Measurements from ENCODE around the gene KIAA1671. TPM values are rescaled to one million over a fixed set of nuclear protein-coding genes. Genes with fewer than 3 reads are reported as not detected.

Gene KIAA1671
- total RNA-seq, 4 donors from 2014 or later, result 83.1 to 162 (median 105) TPM

GRCh38 chr22:24942301-24942700 lies 10.2 kb upstream of the KIAA1671 start:
- Histone ChIP-seq H3K36me3 (no peaks in the 10 kb centered on the region), H3K27ac (no peak overlapping the region), H3K4me1 (peaks cover 0 to 9% (median 3%) of the 10 kb centered on the region in 4 donors), H3K27me3 (no peaks in the 10 kb centered on the region), H3K9me3 (no peaks in the 10 kb centered on the region), H3K4me3 (no peak overlapping the region)
- TF ChIP-seq POLR2AphosphoS5 (IDR thresholded peaks at IDR 0.05), result no peak
- no peak for TF ChIP-seq CTCF (IDR thresholded peaks at IDR 0.05)
- TF ChIP-seq POLR2A (IDR thresholded peaks at IDR 0.05), result no peak
- no peak for TF ChIP-seq EP300 (IDR thresholded peaks at IDR 0.05; ENCODE audit: low read depth)
- in situ Hi-C loops (cut with MboI; ENCODE audit: low pct_ligation_motif_present in 1 of 4, low pct_unique_long_range_greater_than_20kb in 1 of 4, low sequenced_read_pairs in 3 of 4), result loop anchor here in 1 of 4 donors (10.0 kb wide), 1 partner anchor 102 kb away; no protein-coding TSS in a partner anchor
- intact Hi-C loops (cut with DNase I; ENCODE audit: low total_unique reads), result no loop called here
- DNase-seq, result no peak
- 92% methylated on average over 3 of the region's 3 CpGs; no CpG with 5 or more reads in 1 of the 2 donors for WGBS, 2 donors (ENCODE audit: low coverage in 1 of 2)

DNA sequence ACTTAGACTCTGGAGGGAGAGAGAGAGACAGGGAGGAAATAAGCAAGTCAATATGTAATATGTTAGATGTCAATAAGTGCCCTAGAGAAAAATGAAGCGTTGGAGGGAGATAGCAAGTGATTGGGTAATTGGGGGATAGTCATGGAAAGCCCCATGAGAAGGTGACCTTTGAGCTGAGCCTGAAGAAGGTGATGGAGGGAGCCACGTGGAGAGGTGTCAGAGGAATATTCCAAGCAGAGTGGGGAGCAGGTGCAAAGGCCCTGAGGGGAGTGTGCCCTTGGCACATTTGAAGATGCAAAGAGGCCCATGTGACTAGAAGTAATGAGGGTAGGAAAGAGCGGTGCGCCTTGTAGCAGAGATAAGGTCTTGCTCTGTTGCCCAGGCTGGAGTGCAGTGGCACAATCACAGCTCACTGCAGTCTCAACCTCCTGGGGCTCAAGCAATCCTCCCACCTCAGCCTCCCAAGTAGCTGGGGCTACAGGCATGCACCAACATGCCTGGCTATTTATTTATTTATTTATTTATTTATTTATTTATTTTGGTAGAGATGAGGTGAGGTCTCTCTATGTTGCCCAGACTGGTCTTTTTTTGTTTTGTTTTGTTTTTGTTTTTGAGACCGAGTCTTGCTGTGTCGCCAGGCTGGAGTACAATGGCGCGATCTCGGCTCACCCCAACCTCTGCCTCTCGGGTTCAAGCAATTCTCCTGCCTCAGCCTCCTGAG lies 8.1 kb upstream of the KIAA1671 start:
- in situ Hi-C loops (cut with MboI; ENCODE audit: low pct_ligation_motif_present in 1 of 4, low pct_unique_long_range_greater_than_20kb in 1 of 4, low sequenced_read_pairs in 3 of 4) (loop anchor here in 1 of 4 donors (10.0 kb wide), 1 partner anchor 100 kb away; no protein-coding TSS in a partner anchor), intact Hi-C loops (cut with DNase I; ENCODE audit: low total_unique reads) (no loop called here)
- Histone ChIP-seq H3K4me3 (no peak overlapping the region), H3K4me1 (peaks cover 0 to 9% (median 3%) of the 10 kb centered on the region in 4 donors), H3K36me3 (no peaks in the 10 kb centered on the region), H3K9me3 (no peaks in the 10 kb centered on the region), H3K27me3 (no peaks in the 10 kb centered on the region), H3K27ac (no peak overlapping the region)
- DNase-seq, result no peak
- WGBS, 2 donors (ENCODE audit: low coverage in 1 of 2), result 86 to 98% methylated on average over 8 to 10 of the region's 10 CpGs
- TF ChIP-seq EP300 (IDR thresholded peaks at IDR 0.05; ENCODE audit: low read depth), result no peak
- no peak for TF ChIP-seq POLR2AphosphoS5 (IDR thresholded peaks at IDR 0.05)
- no peak for TF ChIP-seq POLR2A (IDR thresholded peaks at IDR 0.05)
- no peak for TF ChIP-seq CTCF (IDR thresholded peaks at IDR 0.05)

- in situ Hi-C loops (cut with MboI; ENCODE audit: low pct_ligation_motif_present in 1 of 4, low pct_unique_long_range_greater_than_20kb in 1 of 4, low sequenced_read_pairs in 3 of 4) (loop anchor here in 3 of 4 donors (5.0 to 10.0 kb wide), 3 partner anchors 99 to 112 kb away; no protein-coding TSS in a partner anchor), intact Hi-C loops (cut with DNase I; ENCODE audit: low total_unique reads) (no loop called here)
- H3K4me3 ChIP-seq, result no peak overlapping the region
- H3K9me3 ChIP-seq, result no peaks in the 10 kb centered on the region
- H3K27ac ChIP-seq, result no peak overlapping the region
- 88 to 89% methylated on average over 4 of the region's 4 CpGs for WGBS, 2 donors (ENCODE audit: low coverage in 1 of 2)
- TF ChIP-seq CTCF (IDR thresholded peaks at IDR 0.05) (no peak), POLR2AphosphoS5 (IDR thresholded peaks at IDR 0.05) (no peak), POLR2A (IDR thresholded peaks at IDR 0.05) (no peak), EP300 (IDR thresholded peaks at IDR 0.05; ENCODE audit: low read depth) (no peak)
- no peak for DNase-seq
- H3K27me3 ChIP-seq, result no peaks in the 10 kb centered on the region
- no peaks in the 10 kb centered on the region for H3K36me3 ChIP-seq
- peaks cover 0 to 9% (median 3%) of the 10 kb centered on the region in 4 donors for H3K4me1 ChIP-seq
Observed at GRCh38 chr22:24945430-24945829, 7.1 kb upstream of the KIAA1671 start.

- peaks cover 0 to 9% (median 3%) of the 10 kb centered on the region in 4 donors for H3K4me1 ChIP-seq
- TF ChIP-seq CTCF (IDR thresholded peaks at IDR 0.05) (no peak), EP300 (IDR thresholded peaks at IDR 0.05; ENCODE audit: low read depth) (no peak)
- H3K27ac ChIP-seq, result no peak overlapping the region
- H3K9me3 ChIP-seq, result no peaks in the 10 kb centered on the region
- no peak overlapping the region for H3K4me3 ChIP-seq
- no peaks in the 10 kb centered on the region for H3K36me3 ChIP-seq
- 79 to 94% methylated on average over 3 to 7 of the region's 7 CpGs for WGBS, 2 donors (ENCODE audit: low coverage in 1 of 2)
- intact Hi-C loops (cut with DNase I; ENCODE audit: low total_unique reads), result no loop called here
- H3K27me3 ChIP-seq, result no peaks in the 10 kb centered on the region
- in situ Hi-C loops (cut with MboI; ENCODE audit: low pct_ligation_motif_present in 1 of 4, low pct_unique_long_range_greater_than_20kb in 1 of 4, low sequenced_read_pairs in 3 of 4), result loop anchor here in 3 of 4 donors (5.0 to 10.0 kb wide), 3 partner anchors 97 to 110 kb away; no protein-coding TSS in a partner anchor
- DNase-seq, result no peak
Observed at GRCh38 chr22:24947383-24947782, 5.1 kb upstream of the KIAA1671 start.

Data from transverse colon (tissue), 4 donors.